Hindlimb muscle (tissue), 1 donor: ENCODE data around the gene LRRC31. TPM values are rescaled to one million over a fixed set of nuclear protein-coding genes. Genes with fewer than 3 reads are reported as not detected.

ENCODE experiments used
- DNase-seq: peaks from one replicate; pipeline ENCODE4 v3.0.0-alpha.2; 2013
- polyA plus RNA-seq: library from polyadenylated mRNA; unstranded; fragments of 120-200 nt; gene quantifications from one replicate; pipeline ENCODE4 v1.2.1, GENCODE V29; 2013; ENCODE audit not compliant: insufficient read length

The LRRC31 gene
- polyA plus RNA-seq, 1 donor, result not detected

GRCh38 chr3:169863458-169863899 lies 6.3 kb downstream of the LRRC31 start:
- peak; percentile 50 for DNase-seq

GRCh38 chr3:169861871-169862270 lies 7.9 kb downstream of the LRRC31 start:
- no peak for DNase-seq

GRCh38 chr3:169857811-169858210 lies 11.9 kb downstream of the LRRC31 start:
- no peak for DNase-seq

- DNase-seq, result no peak
Measured at GRCh38 chr3:169855514-169855913, 14.2 kb downstream of the LRRC31 start.

GRCh38 chr3:169850618-169851017 lies 19.1 kb downstream of the LRRC31 start:
- no peak for DNase-seq

GRCh38 chr3:169848741-169849140 lies 21.0 kb downstream of the LRRC31 start:
- no peak for DNase-seq

GRCh38 chr3:169847896-169848295 lies 21.8 kb downstream of the LRRC31 start:
- DNase-seq, result no peak

- no peak for DNase-seq
Measured at GRCh38 chr3:169846458-169847193, 23.1 kb downstream of the LRRC31 start.

GRCh38 chr3:169842960-169843359 lies 26.8 kb downstream of the LRRC31 start:
- no peak for DNase-seq

- no peak for DNase-seq
Measured at GRCh38 chr3:169841171-169841570, 28.6 kb downstream of the LRRC31 start.

- no peak for DNase-seq
Measured at GRCh38 chr3:169838511-169839030, 31.2 kb downstream of the LRRC31 start.

GRCh38 chr3:169836942-169837275 lies 32.8 kb downstream of the LRRC31 start:
- DNase-seq, result no peak

- no peak for DNase-seq
Measured at GRCh38 chr3:169836078-169836941, 33.4 kb downstream of the LRRC31 start.

GRCh38 chr3:169835533-169835932 lies 34.2 kb downstream of the LRRC31 start:
- DNase-seq, result no peak

GRCh38 chr3:169827712-169828111 lies 42.0 kb downstream of the LRRC31 start:
- DNase-seq, result no peak

- DNase-seq, result no peak
Measured at GRCh38 chr3:169825316-169825715, 44.4 kb downstream of the LRRC31 start.

GRCh38 chr3:169822983-169823382 lies 46.8 kb downstream of the LRRC31 start:
- DNase-seq, result no peak

GRCh38 chr3:169822540-169822939 lies 47.2 kb downstream of the LRRC31 start:
- DNase-seq, result no peak

GRCh38 chr3:169822091-169822490 lies 47.6 kb downstream of the LRRC31 start:
- DNase-seq, result no peak

- DNase-seq, result no peak
Measured at GRCh38 chr3:169818316-169818715, 51.4 kb downstream of the LRRC31 start.

GRCh38 chr3:169815590-169816150 lies 54.1 kb downstream of the LRRC31 start:
- no peak for DNase-seq

GRCh38 chr3:169813757-169814517 lies 55.8 kb downstream of the LRRC31 start:
- DNase-seq, result peak; percentile 22

GRCh38 chr3:169813278-169813677 lies 56.5 kb downstream of the LRRC31 start:
- DNase-seq, result no peak
